C4-2B (cell line): ENCODE data around the gene SPG7.

Source experiments
- CTCF ChIP-seq: fragments of 450-650 bp; conservative IDR thresholded peaks from 2 replicates; pipeline ENCODE4 v1.5.1; 2017; ENCODE audit warnings: mild to moderate bottlenecking
- ZFX ChIP-seq: fragments of 450-650 bp; IDR thresholded peaks from 2 replicates; pipeline ENCODE4 v1.6.1; 2017

DNA sequence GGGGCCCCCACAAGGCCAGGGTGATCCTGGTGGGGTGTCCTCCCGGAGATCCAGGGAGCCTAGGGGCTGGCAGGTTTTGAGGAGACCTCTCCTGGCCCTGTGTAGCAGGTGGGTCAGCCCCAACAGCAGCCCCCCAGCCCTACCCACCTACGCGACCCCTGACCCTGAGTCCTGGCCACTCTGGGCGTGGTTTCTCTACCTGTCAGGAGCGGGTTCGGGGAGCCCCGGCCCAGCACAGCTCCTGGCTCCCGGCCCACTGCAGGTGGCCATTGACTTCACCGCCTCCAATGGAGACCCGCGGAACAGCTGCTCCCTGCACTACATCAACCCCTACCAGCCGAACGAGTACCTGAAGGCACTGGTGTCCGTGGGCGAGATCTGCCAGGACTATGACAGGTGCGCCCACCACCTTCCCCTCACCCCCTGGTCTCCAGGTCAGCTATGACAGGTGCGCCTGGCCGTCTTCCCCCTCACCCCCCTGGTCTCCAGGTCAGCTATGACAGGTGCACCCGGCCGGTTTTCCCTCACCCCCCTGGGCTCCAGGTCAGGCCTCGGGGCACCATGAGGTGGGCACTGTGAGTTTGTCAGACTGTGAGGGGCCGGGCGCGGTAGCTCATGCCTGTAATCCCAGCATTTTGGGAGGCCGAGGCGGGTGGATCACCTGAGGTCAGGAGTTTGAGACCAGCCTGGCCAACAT, 80.4 kb downstream of the SPG7 start:
- TF ChIP-seq CTCF: no peak
- TF ChIP-seq ZFX: no peak
